ENCODE results near the gene MAST2. TPM values are rescaled to one million over a fixed set of nuclear protein-coding genes. Genes with fewer than 3 reads are reported as not detected.
A peak's percentile ranks its signal among the peaks of the same experiment; 100 is the strongest.

MAST2 gene
- total RNA-seq, 2 donors from 2014 or later, result 9.9 TPM

GRCh38 chr1:46057781-46058180 is 254.4 kb downstream of the MAST2 start:
- no peak overlapping the region for H3K4me3 ChIP-seq
- no peaks in the 10 kb centered on the region for H3K9me3 ChIP-seq
- intact Hi-C loops (cut with DNase I), result no loop called here
- no peaks in the 10 kb centered on the region for H3K27me3 ChIP-seq
- no peaks in the 10 kb centered on the region for H3K4me1 ChIP-seq
- no peaks in the 10 kb centered on the region for H3K36me3 ChIP-seq (replicated peaks in 1 of 2; ENCODE audit: insufficient read depth in 1 of 2, low read depth in 2 of 2)
- DNase-seq (no peak), ATAC-seq (no peak)
- TF ChIP-seq CTCF (IDR thresholded peaks at IDR 0.05) (no peak), POLR2A (IDR thresholded peaks at IDR 0.05) (no peak)
- 84 to 91% methylated on average over 3 of the region's 3 CpGs for WGBS, 2 donors
- H3K27ac ChIP-seq, result no peak overlapping the region

GRCh38 chr1:46058936-46059335 is 255.5 kb downstream of the MAST2 start:
- Histone ChIP-seq H3K4me1 (no peaks in the 10 kb centered on the region), H3K4me3 (no peak overlapping the region), H3K27ac (no peak overlapping the region), H3K27me3 (no peaks in the 10 kb centered on the region), H3K9me3 (no peaks in the 10 kb centered on the region), H3K36me3 (replicated peaks in 1 of 2; ENCODE audit: insufficient read depth in 1 of 2, low read depth in 2 of 2) (no peaks in the 10 kb centered on the region)
- TF ChIP-seq POLR2A (IDR thresholded peaks at IDR 0.05), result no peak
- no peak for TF ChIP-seq CTCF (IDR thresholded peaks at IDR 0.05)
- no peak for DNase-seq
- ATAC-seq, result no peak
- intact Hi-C loops (cut with DNase I), result no loop called here
- 81 to 87% methylated on average over 5 of the region's 5 CpGs for WGBS, 2 donors

- H3K27ac ChIP-seq, result no peak overlapping the region
- TF ChIP-seq CTCF (IDR thresholded peaks at IDR 0.05) (no peak), POLR2A (IDR thresholded peaks at IDR 0.05) (no peak)
- DNase-seq (no peak), ATAC-seq (no peak)
- 65 to 88% methylated on average over 3 of the region's 3 CpGs for WGBS, 2 donors
- no peaks in the 10 kb centered on the region for H3K4me1 ChIP-seq
- no peaks in the 10 kb centered on the region for H3K9me3 ChIP-seq
- H3K4me3 ChIP-seq, result no peak overlapping the region
- intact Hi-C loops (cut with DNase I), result no loop called here
- no peaks in the 10 kb centered on the region for H3K36me3 ChIP-seq (replicated peaks in 1 of 2; ENCODE audit: insufficient read depth in 1 of 2, low read depth in 2 of 2)
- H3K27me3 ChIP-seq, result no peaks in the 10 kb centered on the region
Observed at GRCh38 chr1:46061146-46061545, 257.7 kb downstream of the MAST2 start.

- no peaks in the 10 kb centered on the region for H3K4me1 ChIP-seq
- DNase-seq, result peak in 1 of 4 donors; percentile 3
- H3K9me3 ChIP-seq, result no peaks in the 10 kb centered on the region
- 61 to 69% methylated on average over 4 of the region's 4 CpGs for WGBS, 2 donors
- no peak overlapping the region for H3K4me3 ChIP-seq
- H3K36me3 ChIP-seq (replicated peaks in 1 of 2; ENCODE audit: insufficient read depth in 1 of 2, low read depth in 2 of 2), result no peaks in the 10 kb centered on the region
- H3K27me3 ChIP-seq, result no peaks in the 10 kb centered on the region
- intact Hi-C loops (cut with DNase I), result no loop called here
- no peak for ATAC-seq
- H3K27ac ChIP-seq, result no peak overlapping the region
- no peak for TF ChIP-seq CTCF (IDR thresholded peaks at IDR 0.05)
- TF ChIP-seq POLR2A (IDR thresholded peaks at IDR 0.05), result no peak
Observed at GRCh38 chr1:46062651-46063319, 259.4 kb downstream of the MAST2 start.

- intact Hi-C loops (cut with DNase I), result no loop called here
- 76 to 84% methylated on average over 1 of the region's 1 CpG for WGBS, 2 donors
- DNase-seq (no peak), ATAC-seq (no peak)
- no peak overlapping the region for H3K4me3 ChIP-seq
- H3K27ac ChIP-seq, result no peak overlapping the region
- no peak for TF ChIP-seq POLR2A (IDR thresholded peaks at IDR 0.05)
- no peaks in the 10 kb centered on the region for H3K27me3 ChIP-seq
- no peaks in the 10 kb centered on the region for H3K9me3 ChIP-seq
- no peaks in the 10 kb centered on the region for H3K36me3 ChIP-seq (replicated peaks in 1 of 2; ENCODE audit: insufficient read depth in 1 of 2, low read depth in 2 of 2)
- H3K4me1 ChIP-seq, result no peaks in the 10 kb centered on the region
Observed at GRCh38 chr1:46064708-46065107, 261.3 kb downstream of the MAST2 start.
